GM21528 (cell line): ENCODE data around the gene PLRG1.

Source experiments
- ATAC-seq: cut with Tn5 transposase; IDR thresholded peaks from one replicate; pipeline ENCODE4 v1.9.1; 2021; ENCODE audit warnings: mild to moderate bottlenecking, moderate library complexity; ENCODE audit not compliant: unreplicated experiment, low FRiP score

PLRG1 gene

GRCh38 chr4:154485127-154485773 is 65.0 kb downstream of the PLRG1 start:
- peak; percentile 98 for ATAC-seq
